ENCODE data around the gene ITGAX.

GRCh38 chr16:31332544-31332943 is 22.4 kb upstream of the ITGAX start:
- no peak for TF ChIP-seq REST (IDR thresholded peaks at IDR 0.05; ENCODE audit: unreplicated experiment)
- TF ChIP-seq, protein P1, sequence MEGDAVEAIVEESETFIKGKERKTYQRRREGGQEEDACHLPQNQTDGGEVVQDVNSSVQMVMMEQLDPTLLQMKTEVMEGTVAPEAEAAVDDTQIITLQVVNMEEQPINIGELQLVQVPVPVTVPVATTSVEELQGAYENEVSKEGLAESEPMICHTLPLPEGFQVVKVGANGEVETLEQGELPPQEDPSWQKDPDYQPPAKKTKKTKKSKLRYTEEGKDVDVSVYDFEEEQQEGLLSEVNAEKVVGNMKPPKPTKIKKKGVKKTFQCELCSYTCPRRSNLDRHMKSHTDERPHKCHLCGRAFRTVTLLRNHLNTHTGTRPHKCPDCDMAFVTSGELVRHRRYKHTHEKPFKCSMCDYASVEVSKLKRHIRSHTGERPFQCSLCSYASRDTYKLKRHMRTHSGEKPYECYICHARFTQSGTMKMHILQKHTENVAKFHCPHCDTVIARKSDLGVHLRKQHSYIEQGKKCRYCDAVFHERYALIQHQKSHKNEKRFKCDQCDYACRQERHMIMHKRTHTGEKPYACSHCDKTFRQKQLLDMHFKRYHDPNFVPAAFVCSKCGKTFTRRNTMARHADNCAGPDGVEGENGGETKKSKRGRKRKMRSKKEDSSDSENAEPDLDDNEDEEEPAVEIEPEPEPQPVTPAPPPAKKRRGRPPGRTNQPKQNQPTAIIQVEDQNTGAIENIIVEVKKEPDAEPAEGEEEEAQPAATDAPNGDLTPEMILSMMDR (conservative IDR thresholded peaks at IDR 0.05; ENCODE audit: low read depth in 2 of 2), result no peak
- no peak for TF ChIP-seq POLR2AphosphoS5 (IDR thresholded peaks at IDR 0.05; ENCODE audit: low read depth)
- TF ChIP-seq EZH2 (IDR thresholded peaks at IDR 0.05; ENCODE audit: low read depth, unreplicated experiment), result no peak
- TF ChIP-seq, protein P2, sequence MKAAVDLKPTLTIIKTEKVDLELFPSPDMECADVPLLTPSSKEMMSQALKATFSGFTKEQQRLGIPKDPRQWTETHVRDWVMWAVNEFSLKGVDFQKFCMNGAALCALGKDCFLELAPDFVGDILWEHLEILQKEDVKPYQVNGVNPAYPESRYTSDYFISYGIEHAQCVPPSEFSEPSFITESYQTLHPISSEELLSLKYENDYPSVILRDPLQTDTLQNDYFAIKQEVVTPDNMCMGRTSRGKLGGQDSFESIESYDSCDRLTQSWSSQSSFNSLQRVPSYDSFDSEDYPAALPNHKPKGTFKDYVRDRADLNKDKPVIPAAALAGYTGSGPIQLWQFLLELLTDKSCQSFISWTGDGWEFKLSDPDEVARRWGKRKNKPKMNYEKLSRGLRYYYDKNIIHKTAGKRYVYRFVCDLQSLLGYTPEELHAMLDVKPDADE (IDR thresholded peaks at IDR 0.05), result no peak

All from GM23338 (cell line).